ENCODE measurements around the gene GCC2.
"Not testable (repeated sequence)": the region's sequence is repeated elsewhere in the genome, so short reads cannot be mapped to it uniquely, and the experiment has no call there.

GCC2 gene

DNA sequence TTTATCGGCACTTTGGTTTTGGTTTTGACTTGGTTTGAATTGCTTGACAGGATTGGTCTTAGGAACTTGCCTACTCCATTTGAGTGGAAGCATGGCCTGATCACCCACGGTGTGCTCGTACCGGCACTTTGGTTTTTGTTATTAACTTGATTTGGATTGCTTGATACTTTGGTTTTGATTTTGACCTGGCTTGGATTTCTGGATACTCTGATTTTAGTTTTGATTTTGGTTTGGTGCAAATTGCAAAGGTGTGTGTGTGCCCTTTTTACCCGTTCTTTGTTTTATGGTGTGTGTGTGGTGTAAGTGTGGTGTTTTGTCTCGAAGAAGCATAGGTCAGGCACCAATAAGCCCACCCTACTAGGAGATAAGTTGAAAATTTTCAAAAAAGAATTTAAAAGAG is 75.7 kb downstream of the GCC2 start:
- DNase-seq = not testable (repeated sequence)

DNA sequence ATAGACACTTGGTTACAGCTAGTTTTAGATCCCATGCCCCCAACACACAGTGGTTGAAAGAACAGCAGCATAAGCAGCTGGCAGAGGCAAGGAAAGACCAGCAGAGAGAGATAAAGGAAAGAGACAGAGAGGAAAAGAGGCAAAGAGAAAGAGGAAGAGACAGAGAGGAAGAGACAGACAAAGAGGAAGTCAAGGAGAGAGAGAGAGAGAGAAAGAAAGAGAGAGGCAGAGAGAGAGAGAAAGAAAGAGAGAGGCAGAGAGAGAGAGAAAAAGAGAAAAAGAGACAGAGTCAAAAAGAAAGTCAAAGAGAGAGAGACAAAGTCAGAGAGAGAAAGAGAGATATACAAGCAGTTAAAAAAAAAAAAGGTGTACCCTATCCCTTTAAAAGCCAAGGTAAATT is 76.3 kb downstream of the GCC2 start:
- DNase-seq = not testable (repeated sequence)

DNA sequence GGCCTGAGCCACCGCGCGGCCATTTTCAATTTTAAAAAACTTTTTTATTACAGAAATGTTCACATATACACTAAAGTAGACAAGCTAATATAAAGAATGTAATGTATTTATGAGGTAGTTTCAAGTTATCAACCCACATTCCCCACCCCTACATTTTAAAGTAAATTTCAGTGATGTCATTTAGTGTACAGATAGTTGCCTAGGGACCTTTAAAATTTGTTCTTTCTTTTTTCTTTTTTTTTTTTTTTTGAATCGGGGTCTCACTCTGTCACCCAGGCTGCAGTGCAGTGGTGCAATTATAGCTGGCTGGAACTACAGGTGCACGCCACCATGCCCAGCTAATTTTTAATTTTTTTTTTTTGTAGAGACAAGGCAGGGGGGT is 82.7 kb downstream of the GCC2 start:
- no peak for DNase-seq

DNA sequence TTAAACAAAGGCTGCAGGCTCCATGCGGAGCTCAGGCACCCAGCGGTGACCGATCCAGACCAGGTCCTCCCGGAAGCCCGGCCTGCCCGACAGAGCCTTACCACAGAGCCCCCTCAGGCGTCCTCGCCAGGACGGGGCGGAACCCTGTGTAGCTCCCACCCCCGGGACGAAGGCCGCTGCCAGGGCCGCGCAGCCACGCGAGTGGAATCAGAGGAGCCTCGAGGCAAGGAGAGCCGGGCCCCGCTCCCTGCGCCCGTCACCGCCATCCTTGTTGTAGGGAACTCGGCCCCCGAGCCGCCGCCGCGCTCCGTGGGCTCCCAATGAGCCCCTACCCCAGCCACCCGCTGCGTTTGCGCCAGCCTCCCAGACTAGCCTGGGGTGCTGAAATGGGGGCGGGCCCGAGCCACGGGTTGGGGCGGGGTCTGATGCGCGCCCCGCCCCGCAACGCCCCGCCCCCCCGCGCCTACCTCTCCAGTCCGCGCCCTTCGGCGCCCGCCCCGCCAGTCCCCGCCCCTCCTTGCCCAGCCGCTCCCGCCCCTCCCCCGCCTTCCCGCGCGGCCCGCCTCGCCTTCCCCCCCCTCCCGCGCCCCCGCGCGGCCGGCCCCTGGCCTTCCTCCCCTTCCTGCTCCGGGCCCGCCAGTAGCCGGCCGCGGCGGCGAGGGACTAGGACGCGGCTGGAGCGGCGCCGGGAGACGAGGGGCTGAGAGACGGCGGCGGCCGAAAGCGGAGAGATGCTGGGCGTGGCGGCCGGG is 85.0 kb downstream of the GCC2 start, which contains the start of gene LIMS1:
Gene LIMS1 (plus strand): TSS at position 639 of the 752 bp plus-strand sequence. CDS start 93 bp downstream, at position 732.
- peak; percentile 50 for DNase-seq

DNA sequence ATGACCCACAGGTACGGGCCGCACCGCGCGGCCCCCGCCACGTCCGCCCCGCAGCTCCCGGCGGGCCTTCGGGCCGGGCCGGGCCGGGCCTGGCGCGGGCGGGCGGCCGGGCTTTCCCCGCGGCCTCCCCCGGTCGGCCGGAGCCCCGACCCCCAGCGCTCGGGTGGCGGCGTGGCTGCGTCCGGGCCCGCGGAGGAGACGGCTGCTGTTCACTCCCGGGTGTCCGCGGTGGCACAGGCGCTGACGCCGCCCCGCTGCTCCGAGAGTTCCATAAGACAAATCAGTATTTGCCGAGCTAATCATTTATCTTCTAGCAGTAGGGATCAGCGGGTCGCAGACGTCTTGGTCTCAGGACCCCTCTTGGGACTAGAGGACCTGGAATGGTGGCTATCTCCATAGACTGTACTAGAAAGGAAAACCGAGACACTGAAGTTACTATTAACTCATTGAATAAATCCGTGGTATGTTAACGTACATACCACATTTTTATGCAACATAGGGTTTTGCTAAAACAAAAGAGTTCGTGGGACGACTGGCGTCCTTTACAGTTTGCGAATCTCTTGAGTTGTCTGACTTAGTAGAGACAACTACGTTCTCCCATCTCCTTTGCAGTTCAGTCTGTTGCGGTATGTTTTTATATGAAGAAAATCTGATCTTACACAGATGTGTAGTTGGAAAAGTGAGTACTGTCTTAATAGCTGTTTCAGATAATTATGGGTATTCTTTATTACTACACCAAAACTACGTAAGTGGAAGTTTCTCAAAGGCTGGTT is 85.8 kb downstream of the GCC2 start:
- DNase-seq = peak; percentile 11

DNA sequence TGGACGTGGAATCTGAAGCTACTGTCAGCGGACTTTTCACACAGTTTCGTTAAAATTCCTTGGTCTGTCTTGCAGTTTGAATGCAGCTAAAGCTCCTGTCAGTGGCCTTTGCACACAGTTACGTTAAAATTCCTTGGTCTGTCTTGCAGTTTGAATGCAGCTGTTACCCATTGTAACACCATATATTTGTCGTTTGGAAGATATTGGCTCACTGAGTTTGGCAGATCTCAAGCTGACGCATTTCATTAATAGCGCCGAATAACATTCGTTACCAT is 86.3 kb downstream of the GCC2 start:
- no peak for DNase-seq

DNA sequence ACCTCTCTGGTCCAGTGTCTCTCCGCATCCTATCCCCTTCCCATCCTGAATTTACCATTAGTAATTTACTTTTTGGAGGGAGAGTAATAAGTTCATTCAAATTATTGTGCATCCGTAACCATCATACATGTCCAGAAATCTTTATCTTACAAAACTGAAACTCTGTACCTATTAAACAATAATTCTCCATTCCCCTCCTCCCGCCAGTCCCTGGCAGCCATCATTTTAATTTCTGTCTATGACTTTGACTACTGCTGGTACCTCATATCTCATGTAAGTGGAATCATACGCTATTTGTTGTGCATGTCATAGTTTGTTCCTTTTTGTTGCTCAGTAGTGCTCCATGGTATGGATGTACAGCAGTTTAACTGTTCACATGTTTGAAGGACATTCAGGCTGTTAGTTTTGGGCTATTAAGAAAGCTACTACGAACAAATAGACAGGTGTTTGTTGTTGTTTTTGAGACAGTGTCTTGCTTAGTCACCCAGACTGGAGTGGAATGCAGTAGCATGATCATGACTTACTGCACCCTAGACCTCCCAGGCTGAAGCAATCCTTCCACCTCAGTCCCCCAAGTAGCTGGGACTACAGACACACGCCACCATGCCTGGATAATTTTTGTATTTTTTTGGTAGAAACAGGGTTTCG is 87.3 kb downstream of the GCC2 start:
- DNase-seq = no peak

DNA sequence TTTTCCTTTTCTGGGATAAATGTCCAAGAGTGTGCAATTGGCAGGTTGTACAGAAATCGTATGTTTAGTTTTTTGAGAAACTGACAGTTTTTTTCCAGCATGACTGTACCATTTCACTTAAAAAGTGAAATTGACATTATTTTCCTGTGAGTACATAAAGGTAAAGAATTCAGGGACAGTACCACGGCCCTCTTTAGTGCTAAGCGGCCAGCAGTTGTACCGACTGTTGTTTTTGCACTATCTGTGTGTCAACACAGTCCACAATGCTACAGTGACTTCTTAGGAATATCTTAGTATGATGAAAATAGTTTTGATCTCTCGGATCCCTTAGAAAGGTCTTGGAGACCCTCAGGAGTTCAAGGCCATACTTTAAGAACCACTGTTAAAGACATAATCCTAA is 87.9 kb downstream of the GCC2 start:
- DNase-seq = no peak

DNA sequence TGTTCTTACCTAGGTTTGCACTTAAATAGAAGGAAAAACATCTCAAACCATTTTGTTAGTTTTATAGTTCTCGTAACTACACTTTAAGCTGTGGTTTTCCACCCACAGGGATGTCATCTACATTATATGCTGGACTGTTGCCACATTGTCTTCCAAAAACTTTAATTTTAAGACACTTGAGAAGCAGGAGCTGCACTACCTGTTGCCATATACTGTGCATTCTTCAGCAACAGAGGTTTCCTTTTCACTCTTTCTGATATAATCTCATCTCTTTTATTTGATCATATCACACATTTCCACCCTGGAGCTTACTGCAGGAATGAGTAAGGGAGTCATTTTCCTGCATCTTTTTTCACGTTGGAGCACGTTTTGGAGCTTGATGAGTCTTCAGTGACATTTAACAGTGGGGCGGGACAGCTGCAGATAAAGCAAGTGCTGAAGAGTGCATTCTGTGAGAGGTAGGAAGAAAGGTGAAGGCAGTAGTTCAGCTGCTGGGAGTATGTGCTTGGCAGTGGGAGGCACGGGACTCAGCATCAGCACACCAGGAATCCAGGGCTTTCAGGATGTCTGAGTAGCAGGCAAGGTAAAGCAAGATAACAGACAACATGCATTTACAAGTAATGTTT is 89.1 kb downstream of the GCC2 start:
- DNase-seq = no peak

DNA sequence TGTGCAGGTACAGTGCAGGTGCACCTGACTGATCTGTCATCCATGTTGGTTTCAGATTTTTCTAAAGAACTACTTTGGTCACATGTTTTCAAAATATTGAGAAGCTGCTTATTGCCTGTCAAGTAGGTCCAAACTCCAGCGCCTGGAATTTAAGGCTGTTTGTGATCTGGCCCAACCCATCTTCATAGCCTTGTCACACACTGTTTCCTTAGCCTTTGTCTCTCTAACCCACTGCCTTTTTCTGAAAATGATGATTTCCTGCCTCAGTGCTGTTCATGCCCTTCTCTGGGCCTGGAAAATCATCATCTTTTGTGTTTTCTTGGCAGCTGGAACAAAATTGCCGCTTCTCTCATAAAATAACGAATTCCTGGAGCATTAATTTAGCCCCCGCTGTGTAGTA is 92.4 kb downstream of the GCC2 start:
- DNase-seq = no peak

DNA sequence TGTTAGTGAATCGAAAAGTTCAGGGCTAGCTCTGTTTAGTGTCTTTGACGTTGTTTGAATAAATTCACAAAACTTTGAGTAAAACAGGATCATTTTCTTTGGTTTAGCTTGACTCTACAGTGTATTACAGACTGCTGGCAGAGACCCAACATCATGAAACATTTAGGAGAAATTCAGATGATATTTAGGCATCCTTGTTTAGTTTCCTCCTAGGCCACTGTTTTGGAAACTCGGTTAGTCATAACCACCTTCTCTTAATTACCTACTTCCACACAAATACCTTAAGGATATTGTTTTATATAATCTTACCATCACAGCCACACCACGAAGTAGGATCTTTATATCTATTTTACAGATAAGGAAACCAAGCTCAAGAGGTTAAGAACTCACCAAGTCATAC is 93.1 kb downstream of the GCC2 start:
- DNase-seq = no peak

DNA sequence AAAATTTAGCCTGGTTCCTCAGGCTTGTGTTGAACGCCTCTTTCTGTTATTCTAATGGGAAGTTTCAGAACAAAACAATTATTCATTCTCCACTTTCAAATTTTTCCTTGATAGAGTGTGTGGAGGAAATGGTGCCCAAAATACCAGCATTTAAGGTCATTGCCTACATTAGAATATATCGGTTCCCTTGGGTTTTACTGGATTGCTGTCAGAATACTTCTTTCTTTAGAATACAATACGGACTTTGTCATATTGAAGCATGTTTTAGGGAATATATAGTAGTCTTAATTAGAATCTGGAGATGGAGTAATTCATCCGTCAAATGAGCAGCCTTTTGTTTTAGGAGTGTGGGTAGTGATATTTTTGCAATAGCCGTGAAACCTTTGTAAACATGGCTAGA is 98.6 kb downstream of the GCC2 start:
- DNase-seq = no peak

DNA sequence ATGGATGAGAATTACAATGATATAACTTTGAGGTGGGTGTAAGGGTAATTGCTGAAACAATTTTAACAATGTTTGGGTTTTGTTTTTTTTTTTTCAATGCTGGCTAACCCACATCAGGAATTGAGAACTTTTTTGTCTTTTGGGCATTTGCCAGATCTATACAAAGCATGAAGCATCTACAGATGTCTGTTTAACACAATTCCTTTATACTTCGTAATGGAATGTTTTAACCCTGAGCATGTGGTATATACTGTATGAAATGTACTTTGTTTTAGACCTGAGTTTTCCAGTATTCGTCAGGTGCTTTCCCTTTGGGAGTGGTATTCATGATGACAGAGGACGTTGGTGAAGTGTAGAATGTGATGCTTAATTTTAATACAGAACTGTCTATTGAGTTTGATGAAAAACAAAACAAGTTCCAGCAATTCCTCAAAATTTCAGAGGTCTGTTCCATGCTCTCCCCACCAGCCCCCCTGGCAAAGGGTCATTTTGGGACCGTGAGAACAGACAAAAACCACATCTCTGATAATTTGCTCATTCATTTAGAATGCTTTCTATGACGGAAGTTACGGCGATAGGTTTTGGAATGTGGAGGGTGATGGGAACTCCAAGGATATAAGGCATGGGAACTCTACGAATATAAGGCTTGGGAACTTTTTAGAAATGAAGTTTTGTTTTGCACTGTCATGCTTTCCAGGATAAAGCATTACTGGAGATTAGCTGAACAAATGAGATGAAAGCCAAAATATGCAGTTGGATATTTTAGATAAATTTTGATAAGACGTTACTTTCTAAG is 99.4 kb downstream of the GCC2 start:
- DNase-seq = no peak

DNA sequence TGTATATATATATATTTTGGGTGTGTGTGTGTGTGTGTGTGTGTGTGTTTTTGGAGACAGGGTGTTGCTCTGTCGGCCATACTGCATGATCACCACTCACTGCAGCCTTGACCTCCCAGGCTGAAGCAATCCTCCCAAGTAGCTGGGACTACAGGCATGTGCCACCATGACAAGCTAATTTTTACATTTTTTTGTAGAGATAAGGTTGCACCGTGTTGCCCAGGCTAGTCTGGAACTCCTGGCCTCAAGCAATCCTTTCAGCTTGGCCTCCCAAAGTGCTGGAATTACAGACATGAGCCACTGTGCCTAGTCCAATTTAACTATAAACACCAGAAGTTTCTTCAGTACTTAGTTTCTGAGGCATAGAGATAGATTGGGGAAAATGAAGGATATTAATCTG is 103.6 kb downstream of the GCC2 start:
- no peak for DNase-seq

DNA sequence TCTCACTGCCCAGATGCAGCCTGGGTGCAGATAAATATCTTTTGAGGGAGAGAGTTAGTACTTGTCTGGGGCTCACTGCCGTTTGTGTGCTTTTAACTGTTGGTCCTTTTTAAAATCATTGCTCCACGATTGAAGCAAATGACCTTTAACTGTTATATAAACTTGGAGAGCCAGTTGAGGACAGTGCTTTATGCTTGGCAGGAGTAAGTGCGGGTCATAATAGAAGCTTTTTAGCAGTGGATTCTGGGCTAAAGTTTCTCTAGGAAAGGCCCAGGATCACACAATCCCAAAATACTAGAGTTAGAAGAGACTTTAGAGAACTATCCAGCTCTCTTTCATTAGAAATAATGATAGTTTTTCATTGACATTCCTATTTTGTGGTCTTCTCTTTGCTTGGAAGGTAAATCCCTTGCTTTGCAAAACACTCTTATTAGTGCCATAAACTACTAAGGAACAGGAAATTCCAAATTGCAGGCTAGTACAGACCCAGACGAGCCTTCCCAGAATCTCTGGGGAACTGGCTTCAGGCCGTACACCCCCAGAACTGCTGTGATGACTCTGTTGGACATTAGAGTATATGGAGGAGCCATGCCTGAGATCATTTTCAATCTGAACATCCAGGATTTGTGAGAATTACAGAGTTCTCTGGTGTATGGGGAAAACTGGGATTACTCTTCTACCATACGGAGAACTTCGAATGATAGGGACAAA is 104.4 kb downstream of the GCC2 start:
- DNase-seq = no peak

DNA sequence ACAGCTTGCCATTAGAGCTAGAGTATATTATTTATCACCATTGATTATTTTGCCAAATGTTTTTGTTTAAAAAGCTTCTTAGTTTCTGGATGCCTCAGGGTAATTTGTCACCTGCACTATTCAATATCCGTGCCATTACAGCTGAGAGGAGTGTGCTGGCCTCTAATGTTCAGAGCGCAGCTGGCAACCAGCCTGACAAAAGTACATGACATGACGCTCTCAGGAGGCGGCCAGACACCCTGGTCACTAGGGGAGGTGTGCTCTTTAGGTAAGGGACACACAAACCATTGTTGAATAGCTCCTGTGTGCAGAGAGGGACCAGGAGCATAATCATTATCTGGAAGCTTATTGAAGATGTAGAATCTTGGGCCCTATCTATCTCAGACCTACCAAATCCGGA is 105.5 kb downstream of the GCC2 start:
- DNase-seq = no peak

DNA sequence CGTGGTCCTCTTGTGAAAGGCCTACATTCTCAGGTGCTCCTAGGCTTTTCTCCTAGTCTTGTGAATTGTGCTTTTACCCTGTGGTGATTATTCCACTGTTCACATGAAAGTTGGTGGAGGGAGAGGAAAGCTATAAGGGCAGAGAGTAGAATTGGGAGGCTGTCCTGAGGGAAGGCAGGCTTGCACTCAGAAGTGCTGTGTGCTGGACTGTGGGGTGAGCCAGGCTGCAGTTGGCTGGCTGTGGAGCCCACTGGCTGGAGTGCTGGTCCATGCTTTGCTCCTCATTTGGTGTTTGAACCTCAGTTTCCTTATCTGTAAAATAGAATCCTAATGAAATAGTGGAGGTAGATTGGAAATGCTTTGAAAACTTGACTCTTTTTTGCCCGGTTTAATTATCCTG is 106.6 kb downstream of the GCC2 start:
- no peak for DNase-seq

DNA sequence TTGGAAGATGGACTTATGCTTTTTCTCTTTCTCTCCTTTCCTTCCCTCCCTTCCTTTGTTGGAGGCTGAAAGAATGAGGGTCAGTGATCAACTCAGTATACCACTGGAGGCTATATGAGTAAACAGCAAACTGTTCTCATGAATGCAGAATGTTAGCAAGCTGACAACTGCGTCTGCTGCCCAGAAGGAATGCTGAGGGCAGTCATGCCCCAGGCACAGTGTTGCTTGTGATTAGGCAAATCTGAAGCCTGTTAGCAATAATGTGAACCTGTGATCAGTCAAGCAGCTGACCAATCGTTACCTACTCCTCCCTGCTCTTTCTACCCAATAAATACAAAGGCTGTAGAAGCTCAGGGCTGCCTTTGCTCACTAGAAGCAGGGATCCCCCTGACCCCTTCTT is 107.6 kb downstream of the GCC2 start:
- not testable (repeated sequence) for DNase-seq
